NCI-H1930 (cell line): Measurements from ENCODE around the gene CCDC86.
"Not testable (repeated sequence)": the region's sequence is repeated elsewhere in the genome, so short reads cannot be mapped to it uniquely, and the experiment has no call there.

Experiments
- DNase-seq, 2 experiments: peaks; one replicate each; lab custom pipeline; 2025; lab: John Stamatoyannopoulos, UW

The CCDC86 gene

GRCh38 chr11:60841797-60842667 is at the start of gene CCDC86:
Gene CCDC86, plus strand, starts transcription at chr11:60842113. Its CDS starts 12 bp downstream, at chr11:60842125.
- DNase-seq = peak; percentile 85 to 94

GRCh38 chr11:60792521-60792920 is 49.4 kb upstream of the CCDC86 start:
- no peak for DNase-seq

GRCh38 chr11:60795291-60795690 is 46.6 kb upstream of the CCDC86 start:
- DNase-seq = no peak

GRCh38 chr11:60797846-60798630 is 43.9 kb upstream of the CCDC86 start:
- DNase-seq = no peak

GRCh38 chr11:60798631-60799030 is 43.3 kb upstream of the CCDC86 start:
- no peak for DNase-seq

- DNase-seq = no peak
Measured at GRCh38 chr11:60801194-60801593, 40.7 kb upstream of the CCDC86 start.

- DNase-seq = no peak
Measured at GRCh38 chr11:60803273-60803936, 38.5 kb upstream of the CCDC86 start.

GRCh38 chr11:60809249-60809648 is 32.7 kb upstream of the CCDC86 start:
- DNase-seq = no peak

- no peak for DNase-seq
Measured at GRCh38 chr11:60809691-60810090, 32.2 kb upstream of the CCDC86 start.

GRCh38 chr11:60810151-60810550 is 31.8 kb upstream of the CCDC86 start:
- DNase-seq = no peak

- no peak for DNase-seq
Measured at GRCh38 chr11:60810569-60810968, 31.3 kb upstream of the CCDC86 start.

GRCh38 chr11:60813324-60813723 is 28.6 kb upstream of the CCDC86 start:
- DNase-seq = no peak

GRCh38 chr11:60814112-60814511 is 27.8 kb upstream of the CCDC86 start:
- no peak for DNase-seq

GRCh38 chr11:60816590-60817157 is 25.2 kb upstream of the CCDC86 start:
- no peak for DNase-seq

- DNase-seq = no peak
Measured at GRCh38 chr11:60818057-60818456, 23.9 kb upstream of the CCDC86 start.

- DNase-seq = no peak
Measured at GRCh38 chr11:60821827-60822599, 19.9 kb upstream of the CCDC86 start.

- not testable (repeated sequence) for DNase-seq
Measured at GRCh38 chr11:60823745-60824306, 18.1 kb upstream of the CCDC86 start.

- DNase-seq = no peak
Measured at GRCh38 chr11:60825118-60825517, 16.8 kb upstream of the CCDC86 start.

- no peak for DNase-seq
Measured at GRCh38 chr11:60825790-60826189, 16.1 kb upstream of the CCDC86 start.

GRCh38 chr11:60830478-60831142 is 11.3 kb upstream of the CCDC86 start:
- DNase-seq = no peak

GRCh38 chr11:60831143-60831500 is 10.8 kb upstream of the CCDC86 start:
- DNase-seq = peak; percentile 42 to 78
